Trophoblast cell (in vitro differentiated cells and primary cell): ENCODE data around the gene ABCA8.

ENCODE experiments used
- DNase-seq, 2 donors: peaks; one replicate each; pipeline ENCODE4 v3.0.0-alpha.2; 2016
- H2AFZ ChIP-seq: 2 replicates; pipeline ENCODE4 v1.6.1; 2013; ENCODE audit warnings: low read length, moderate library complexity, mild to moderate bottlenecking; ENCODE audit not compliant: insufficient read depth, poor library complexity
- H2AK5ac ChIP-seq: 2 replicates; pipeline ENCODE4 v1.6.1; 2013; ENCODE audit warnings: mild to moderate bottlenecking, low read length
- H2BK120ac ChIP-seq: 2 replicates; pipeline ENCODE4 v1.6.1; 2013; ENCODE audit warnings: low read length, mild to moderate bottlenecking, moderate library complexity; ENCODE audit not compliant: insufficient read depth, poor library complexity
- H2BK12ac ChIP-seq: 2 replicates; pipeline ENCODE4 v1.6.1; 2013; ENCODE audit warnings: mild to moderate bottlenecking, low read length, moderate library complexity
- H2BK5ac ChIP-seq: 2 replicates; pipeline ENCODE4 v1.6.1; 2013; ENCODE audit warnings: low read length, low read depth, moderate library complexity, mild to moderate bottlenecking; ENCODE audit not compliant: poor library complexity
- H3K14ac ChIP-seq: 2 replicates; pipeline ENCODE4 v1.6.1; 2013; ENCODE audit warnings: mild to moderate bottlenecking, low read length
- H3K18ac ChIP-seq: 2 replicates; pipeline ENCODE4 v1.6.1; 2013; ENCODE audit warnings: mild to moderate bottlenecking, low read length
- H3K23ac ChIP-seq: 2 replicates; pipeline ENCODE4 v1.6.1; 2013; ENCODE audit warnings: low read length
- H3K27ac ChIP-seq: 2 replicates; pipeline ENCODE4 v1.5.1; 2013; ENCODE audit warnings: low read depth, mild to moderate bottlenecking, inconsistent platforms, low read length, moderate library complexity
- H3K27me3 ChIP-seq: 2 replicates; pipeline ENCODE4 v1.6.1; 2013; ENCODE audit warnings: inconsistent platforms, mild to moderate bottlenecking, low read length, moderate library complexity; ENCODE audit not compliant: insufficient read depth
- H3K36me3 ChIP-seq, 2 experiments: 1 replicate in 1 of 2; 2 replicates in 1 of 2; pipeline ENCODE4 v1.6.1; 2013; ENCODE audit warnings: low read length in 2 of 2, mild to moderate bottlenecking in 2 of 2, moderate library complexity in 1 of 2; ENCODE audit not compliant: insufficient read depth in 2 of 2, control insufficient read depth in 1 of 2
- H3K4ac ChIP-seq: 2 replicates; pipeline ENCODE4 v1.6.1; 2013; ENCODE audit warnings: low read depth, mild to moderate bottlenecking, low read length, moderate library complexity
- H3K4me1 ChIP-seq, 2 experiments: 1 replicate in 1 of 2; 2 replicates in 1 of 2; pipeline ENCODE4 v1.6.1; 2013; ENCODE audit warnings: low read length in 2 of 2, mild to moderate bottlenecking in 2 of 2, moderate library complexity in 1 of 2; ENCODE audit not compliant: insufficient read depth in 2 of 2, control insufficient read depth in 1 of 2
- H3K4me2 ChIP-seq: 2 replicates; pipeline ENCODE4 v1.6.1; 2013; ENCODE audit warnings: inconsistent platforms, mild to moderate bottlenecking, low read length, moderate library complexity
- H3K4me3 ChIP-seq: 2 replicates; pipeline ENCODE4 v1.5.1; 2013; ENCODE audit warnings: mild to moderate bottlenecking, low read depth, low read length, inconsistent platforms
- H3K79me1 ChIP-seq: one replicate; pipeline ENCODE4 v1.6.1; 2013; ENCODE audit warnings: low read length
- H3K79me2 ChIP-seq: 2 replicates; pipeline ENCODE4 v1.6.1; 2013; ENCODE audit warnings: low read length, mild to moderate bottlenecking; ENCODE audit not compliant: control insufficient read depth, insufficient read depth, poor library complexity
- H3K9ac ChIP-seq: 2 replicates; pipeline ENCODE4 v1.6.1; 2013; ENCODE audit warnings: mild to moderate bottlenecking, low read length
- H3K9me3 ChIP-seq: 2 replicates; pipeline ENCODE4 v1.6.1; 2013; ENCODE audit warnings: low read depth, mild to moderate bottlenecking, control low read depth, inconsistent platforms, low read length; ENCODE audit not compliant: insufficient read depth
- H4K12ac ChIP-seq: 2 replicates; pipeline ENCODE4 v1.6.1; 2013; ENCODE audit warnings: low read depth, mild to moderate bottlenecking, low read length, moderate library complexity
- H4K8ac ChIP-seq: 2 replicates; pipeline ENCODE4 v1.6.1; 2013; ENCODE audit warnings: low read depth, mild to moderate bottlenecking, low read length, moderate library complexity
- H4K91ac ChIP-seq: one replicate; pipeline ENCODE4 v1.6.1; 2013; ENCODE audit warnings: low read depth, mild to moderate bottlenecking, low read length, moderate library complexity
- WGBS: extraction: QIAGEN DNeasy Blood & Tissue Kit; methylation state at CpG from one replicate; pipeline ENCODE4 v1.1.7; 2013; ENCODE audit warnings: missing lambda C conversion rate; ENCODE audit not compliant: insufficient read length, insufficient coverage; ENCODE audit errors: extremely low coverage; 5-methylcytosine and 5-hydroxymethylcytosine counted together

Gene ABCA8

GRCh38 chr17:68853439-68853838, 101.8 kb downstream of the ABCA8 start:
- H3K9ac ChIP-seq, result no peak overlapping the region
- no peaks in the 10 kb centered on the region for H3K27me3 ChIP-seq
- H4K8ac ChIP-seq, result no peak overlapping the region
- H3K4ac ChIP-seq, result no peak overlapping the region
- H2AFZ ChIP-seq, result no peak overlapping the region
- no peak overlapping the region for H3K18ac ChIP-seq
- no peak overlapping the region for H2BK120ac ChIP-seq
- no peak overlapping the region for H3K4me2 ChIP-seq
- H3K4me3 ChIP-seq, result no peak overlapping the region
- no peak overlapping the region for H4K91ac ChIP-seq
- no peaks in the 10 kb centered on the region for H3K36me3 ChIP-seq
- no peak overlapping the region for H2BK5ac ChIP-seq
- no peaks in the 10 kb centered on the region for H3K4me1 ChIP-seq
- H3K79me1 ChIP-seq, result no peaks in the 10 kb centered on the region
- H3K9me3 ChIP-seq, result no peaks in the 10 kb centered on the region
- WGBS, result no CpG with 5 or more reads among the region's 4 CpGs
- no peak overlapping the region for H3K27ac ChIP-seq
- H4K12ac ChIP-seq, result no peak overlapping the region
- H3K14ac ChIP-seq, result no peak overlapping the region
- no peak for DNase-seq
- H2BK12ac ChIP-seq, result no peak overlapping the region
- no peak overlapping the region for H3K23ac ChIP-seq
- no peaks in the 10 kb centered on the region for H3K79me2 ChIP-seq
- no peak overlapping the region for H2AK5ac ChIP-seq

- Histone ChIP-seq H3K4me3 (no peak overlapping the region), H3K79me2 (no peaks in the 10 kb centered on the region), H3K27me3 (no peaks in the 10 kb centered on the region), H4K8ac (no peak overlapping the region), H3K14ac (no peak overlapping the region), H3K9ac (no peak overlapping the region), H3K27ac (no peak overlapping the region), H3K4me2 (no peak overlapping the region), H2BK12ac (no peak overlapping the region), H3K23ac (no peak overlapping the region), H3K9me3 (no peaks in the 10 kb centered on the region), H4K91ac (no peak overlapping the region), H3K4ac (no peak overlapping the region), H2AK5ac (no peak overlapping the region), H3K36me3 (no peaks in the 10 kb centered on the region), H3K18ac (no peak overlapping the region), H2BK5ac (no peak overlapping the region), H4K12ac (no peak overlapping the region), H3K79me1 (no peaks in the 10 kb centered on the region), H3K4me1 (no peaks in the 10 kb centered on the region), H2AFZ (no peak overlapping the region), H2BK120ac (no peak overlapping the region)
- no peak for DNase-seq
- no CpG with 5 or more reads among the region's 5 CpGs for WGBS
Observed at GRCh38 chr17:68853036-68853435, 102.2 kb downstream of the ABCA8 start.

DNA sequence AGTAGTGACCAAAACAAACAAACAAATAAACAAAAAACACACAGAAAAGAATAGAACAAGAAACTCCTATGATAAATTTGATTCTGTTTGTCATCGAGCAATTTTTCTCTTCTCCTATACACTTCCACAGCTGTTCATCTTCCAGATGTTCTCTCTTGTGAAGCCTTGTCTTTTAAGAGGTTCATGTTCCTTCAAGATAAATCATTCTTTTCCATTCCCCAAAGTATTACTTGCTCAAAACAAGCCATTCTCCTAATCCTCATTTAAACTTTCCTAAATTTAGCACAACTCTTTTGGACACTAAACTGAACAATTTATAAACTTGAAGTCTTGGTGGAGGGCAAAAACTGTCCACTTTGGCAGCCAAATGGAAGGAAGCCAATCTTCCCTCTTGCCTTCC, 103.3 kb downstream of the ABCA8 start:
- Histone ChIP-seq H4K91ac (no peak overlapping the region), H3K27me3 (no peaks in the 10 kb centered on the region), H3K9me3 (no peaks in the 10 kb centered on the region), H2BK5ac (no peak overlapping the region), H3K36me3 (no peaks in the 10 kb centered on the region), H3K23ac (no peak overlapping the region), H3K27ac (no peak overlapping the region), H3K18ac (no peak overlapping the region), H2AFZ (no peak overlapping the region), H4K8ac (no peak overlapping the region), H4K12ac (no peak overlapping the region), H3K14ac (no peak overlapping the region), H3K4ac (no peak overlapping the region), H3K79me1 (no peaks in the 10 kb centered on the region), H2BK12ac (no peak overlapping the region), H2BK120ac (no peak overlapping the region), H3K79me2 (no peaks in the 10 kb centered on the region), H3K4me1 (no peaks in the 10 kb centered on the region), H2AK5ac (no peak overlapping the region), H3K9ac (no peak overlapping the region), H3K4me2 (no peak overlapping the region), H3K4me3 (no peak overlapping the region)
- no peak for DNase-seq
- no CpG with 5 or more reads among the region's 1 CpG for WGBS

- Histone ChIP-seq H3K27ac (no peak overlapping the region), H3K18ac (no peak overlapping the region), H3K4me1 (no peaks in the 10 kb centered on the region), H4K91ac (no peak overlapping the region), H2AFZ (no peak overlapping the region), H3K79me2 (no peaks in the 10 kb centered on the region), H3K27me3 (no peaks in the 10 kb centered on the region), H3K79me1 (no peaks in the 10 kb centered on the region), H2AK5ac (no peak overlapping the region), H2BK120ac (no peak overlapping the region), H3K23ac (no peak overlapping the region), H2BK12ac (no peak overlapping the region), H4K8ac (no peak overlapping the region), H3K9me3 (no peaks in the 10 kb centered on the region), H3K4ac (no peak overlapping the region), H3K4me3 (no peak overlapping the region), H3K4me2 (no peak overlapping the region), H3K9ac (no peak overlapping the region), H4K12ac (no peak overlapping the region), H2BK5ac (no peak overlapping the region), H3K14ac (no peak overlapping the region), H3K36me3 (no peaks in the 10 kb centered on the region)
- no CpG with 5 or more reads among the region's 2 CpGs for WGBS
- DNase-seq, result no peak
Observed at GRCh38 chr17:68850749-68851510, 104.3 kb downstream of the ABCA8 start.
